Measurements from ENCODE around the gene ATG7.
A peak's percentile ranks its signal among the peaks of the same experiment; 100 is the strongest.

ATG7 gene

GRCh38 chr3:11362600-11362999 lies 90.4 kb downstream of the ATG7 start:
- no peak for DNase-seq (ENCODE audit: low spot score)

DNA sequence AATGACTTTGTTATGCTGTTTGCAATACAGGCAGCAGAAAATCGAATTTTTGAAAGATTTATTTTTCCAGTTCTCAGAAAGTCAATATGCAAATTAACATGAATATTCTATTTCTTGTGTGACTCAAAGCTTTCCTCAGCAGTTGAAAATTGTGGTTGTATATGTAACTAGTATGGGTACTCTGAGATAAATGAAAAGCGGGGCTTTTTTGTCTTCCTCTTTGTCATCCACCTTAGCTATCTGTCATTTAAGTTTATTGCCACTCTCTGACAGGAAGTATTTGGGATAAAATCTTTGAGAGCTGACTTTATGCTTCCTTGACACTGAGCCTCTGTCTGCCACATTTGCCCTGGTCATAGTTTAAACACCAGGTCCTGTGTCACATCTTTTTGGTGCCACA lies 91.5 kb downstream of the ATG7 start:
- no peak for DNase-seq (ENCODE audit: low spot score)

DNA sequence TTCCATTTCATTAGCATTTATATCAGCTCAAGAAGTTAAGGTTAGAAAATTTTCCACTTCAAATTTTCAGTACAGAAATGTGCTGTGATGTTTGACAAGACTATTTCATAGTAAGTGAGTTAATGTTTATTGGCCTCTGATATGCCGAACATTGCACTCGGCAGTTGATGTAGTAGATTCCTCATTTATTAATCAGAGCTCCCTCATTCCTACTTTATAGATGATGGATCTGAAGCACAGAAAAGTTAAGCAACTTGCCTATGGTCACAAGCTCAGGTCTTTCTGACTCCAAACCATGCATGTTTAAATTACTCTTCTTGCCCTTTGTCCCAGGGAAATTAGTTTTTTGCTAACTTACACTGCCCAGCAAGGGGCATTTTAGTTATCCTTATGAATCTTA lies 92.0 kb downstream of the ATG7 start:
- DNase-seq (ENCODE audit: low spot score), result no peak

DNA sequence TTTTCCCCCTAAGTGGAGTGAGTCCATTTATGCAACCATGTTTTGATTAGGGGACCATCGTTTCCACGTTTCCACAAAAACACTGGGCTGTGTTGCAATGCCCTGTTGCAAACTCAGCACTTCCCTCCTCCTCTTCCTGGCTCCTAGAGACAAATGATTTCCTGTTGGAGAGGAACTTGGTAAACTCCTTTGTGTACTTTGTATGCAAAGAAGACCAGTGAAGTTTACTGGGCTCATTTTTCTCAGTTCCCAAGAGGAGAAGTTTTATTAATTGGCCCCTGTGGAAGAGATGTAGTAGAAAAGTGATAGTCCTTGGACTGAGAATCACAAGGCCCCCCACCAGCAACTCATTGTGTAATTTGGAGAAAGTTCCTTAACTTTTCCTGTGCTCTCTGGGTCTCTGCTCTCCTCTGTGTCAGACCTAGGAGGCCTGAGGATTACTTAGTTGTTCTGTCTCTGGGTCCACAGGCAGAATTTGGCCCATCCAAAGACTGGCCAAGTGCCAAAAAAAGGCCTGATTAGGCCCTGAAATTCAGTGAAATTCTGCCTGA lies 95.0 kb downstream of the ATG7 start:
- DNase-seq (ENCODE audit: low spot score), result no peak

DNA sequence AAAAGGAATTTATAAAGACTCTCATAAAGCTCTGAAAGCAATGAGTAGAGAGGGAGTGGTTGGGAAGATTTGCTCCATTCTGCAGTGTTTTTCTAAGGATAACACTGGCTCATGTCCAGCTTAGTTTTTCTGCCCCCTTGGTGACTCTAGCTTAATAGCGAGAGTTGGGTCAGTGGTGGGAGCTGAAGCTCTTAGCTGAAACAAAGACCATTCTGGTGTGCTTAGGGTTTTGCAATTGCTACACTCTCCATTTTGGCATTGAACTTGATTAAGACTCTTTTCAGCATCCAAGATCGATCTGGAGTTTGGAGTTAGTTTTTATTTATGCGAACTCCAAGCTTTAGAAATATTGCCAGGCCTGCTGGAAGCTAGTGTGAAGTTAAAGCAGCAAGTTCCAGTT lies 98.0 kb downstream of the ATG7 start:
- DNase-seq (ENCODE audit: low spot score), result no peak

GRCh38 chr3:11370966-11371365 lies 98.8 kb downstream of the ATG7 start:
- DNase-seq (ENCODE audit: low spot score), result no peak

DNA sequence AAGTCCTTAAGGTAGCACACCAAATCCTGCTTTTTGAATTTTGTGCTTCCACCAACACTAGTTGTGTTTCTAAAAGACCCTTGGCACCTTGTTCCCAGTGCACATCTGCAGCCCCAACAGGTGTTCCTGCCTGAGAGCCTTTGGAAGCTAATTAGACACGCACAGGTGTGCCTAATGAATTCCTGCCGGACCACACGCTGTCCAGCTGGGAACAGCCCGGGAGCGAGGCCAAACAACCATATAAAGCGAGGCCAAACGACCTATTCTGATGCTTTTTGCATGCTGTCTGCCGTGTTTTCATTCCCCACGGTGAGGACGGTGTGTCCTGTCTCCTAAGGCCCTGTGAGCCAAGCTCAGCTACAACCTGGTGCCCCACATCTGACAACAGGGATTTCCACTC lies 99.5 kb downstream of the ATG7 start:
- DNase-seq (ENCODE audit: low spot score), result no peak

DNA sequence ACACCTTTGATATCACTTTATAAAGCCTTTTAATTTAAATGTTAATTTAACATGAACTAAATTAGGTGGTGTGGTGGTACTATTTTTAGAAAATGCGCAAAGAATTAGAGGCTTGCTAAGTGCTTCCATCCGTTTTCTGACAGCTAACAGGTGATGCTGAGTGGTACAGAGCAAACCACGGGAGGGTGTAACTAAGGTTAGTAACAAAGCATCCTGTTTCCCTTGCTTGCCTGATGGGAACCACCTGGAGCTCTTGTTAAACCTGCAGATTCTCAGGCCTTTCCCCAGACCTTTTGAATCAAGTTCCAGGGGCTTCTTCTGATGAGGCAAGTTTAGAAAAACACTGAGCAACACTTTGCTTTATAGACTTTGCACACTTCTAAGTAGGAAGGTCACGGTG lies 101.0 kb downstream of the ATG7 start:
- no peak for DNase-seq (ENCODE audit: low spot score)

DNA sequence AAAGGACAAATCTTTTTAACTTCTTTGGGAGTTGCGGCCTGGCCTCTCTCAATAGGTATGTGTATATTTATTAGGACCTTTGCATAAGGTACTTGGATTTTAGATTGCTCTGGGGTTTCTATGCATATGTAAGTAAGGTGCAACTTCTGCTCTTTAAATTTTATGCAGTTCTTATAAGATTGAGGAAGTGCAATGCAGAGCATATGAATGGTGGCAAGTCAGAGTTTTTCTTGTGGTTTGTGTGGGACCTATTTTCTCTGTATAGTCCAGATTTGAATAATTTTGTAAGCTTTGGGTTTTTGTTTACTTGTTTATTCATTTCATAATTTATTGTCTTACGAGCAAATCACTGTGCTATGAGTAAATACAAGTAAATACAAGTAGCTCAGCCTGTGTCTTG lies 101.5 kb downstream of the ATG7 start:
- DNase-seq (ENCODE audit: low spot score), result no peak

DNA sequence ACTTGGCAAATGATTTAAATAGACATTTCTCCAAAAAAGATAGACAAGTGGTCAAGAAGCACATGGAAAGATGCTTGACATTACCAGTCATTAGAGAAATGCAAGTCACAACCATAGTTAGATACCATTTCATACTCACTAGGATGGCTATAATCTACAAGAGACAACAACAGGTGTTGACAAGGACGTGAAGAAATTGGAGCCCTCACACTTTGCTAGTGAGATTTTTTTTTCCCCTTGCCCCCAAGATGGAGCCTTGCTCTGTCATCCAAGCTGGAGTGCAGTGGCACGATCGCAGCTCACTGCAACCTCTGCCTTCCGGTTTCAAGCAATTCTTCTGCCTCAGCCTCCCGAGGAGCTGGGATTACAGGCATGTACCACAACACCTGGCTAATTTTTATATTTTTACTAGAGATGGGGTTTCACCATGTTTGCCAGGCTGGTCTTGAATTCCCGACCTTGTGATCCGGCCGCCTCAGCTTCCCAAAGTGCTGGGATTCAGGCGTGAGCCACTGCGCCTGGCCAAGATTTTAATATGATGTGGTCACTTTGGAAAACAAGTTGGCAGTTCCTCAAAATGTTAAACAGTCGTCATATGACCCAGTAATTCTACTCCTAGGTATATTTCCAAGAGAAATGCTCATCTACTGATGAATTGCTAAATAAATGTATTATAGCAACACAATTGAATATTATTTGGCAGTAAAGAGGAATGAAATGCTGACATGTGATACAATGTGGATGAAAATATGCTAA lies 103.3 kb downstream of the ATG7 start:
- DNase-seq (ENCODE audit: low spot score), result no peak

- DNase-seq (ENCODE audit: low spot score), result no peak
Observed at GRCh38 chr3:11377719-11378118, 105.5 kb downstream of the ATG7 start.

- peak; percentile 23 for DNase-seq (ENCODE audit: low spot score)
Observed at GRCh38 chr3:11379238-11379823, 107.1 kb downstream of the ATG7 start.

GRCh38 chr3:11379824-11380701 lies 107.9 kb downstream of the ATG7 start:
- no peak for DNase-seq (ENCODE audit: low spot score)

DNA sequence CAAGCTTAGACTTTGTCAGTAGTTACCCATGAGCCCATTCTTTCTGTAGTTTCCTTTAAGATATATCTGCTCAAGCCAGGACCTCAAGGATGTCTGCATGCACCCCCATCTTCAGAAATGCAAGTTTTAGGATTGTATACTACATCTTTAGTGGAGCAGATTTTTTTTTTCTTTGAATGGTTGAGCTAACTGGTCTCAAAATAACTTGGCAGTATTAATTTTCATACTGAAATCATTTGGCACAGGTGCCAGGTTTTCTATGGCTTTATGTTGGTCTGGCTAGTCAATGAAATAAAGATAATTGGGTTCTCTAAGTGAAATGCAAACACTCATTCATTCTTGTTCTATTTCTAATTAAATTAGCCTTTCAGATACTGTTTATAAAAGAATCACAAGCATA lies 108.9 kb downstream of the ATG7 start:
- DNase-seq (ENCODE audit: low spot score), result no peak

- no peak for DNase-seq (ENCODE audit: low spot score)
Observed at GRCh38 chr3:11381563-11381962, 109.4 kb downstream of the ATG7 start.

DNA sequence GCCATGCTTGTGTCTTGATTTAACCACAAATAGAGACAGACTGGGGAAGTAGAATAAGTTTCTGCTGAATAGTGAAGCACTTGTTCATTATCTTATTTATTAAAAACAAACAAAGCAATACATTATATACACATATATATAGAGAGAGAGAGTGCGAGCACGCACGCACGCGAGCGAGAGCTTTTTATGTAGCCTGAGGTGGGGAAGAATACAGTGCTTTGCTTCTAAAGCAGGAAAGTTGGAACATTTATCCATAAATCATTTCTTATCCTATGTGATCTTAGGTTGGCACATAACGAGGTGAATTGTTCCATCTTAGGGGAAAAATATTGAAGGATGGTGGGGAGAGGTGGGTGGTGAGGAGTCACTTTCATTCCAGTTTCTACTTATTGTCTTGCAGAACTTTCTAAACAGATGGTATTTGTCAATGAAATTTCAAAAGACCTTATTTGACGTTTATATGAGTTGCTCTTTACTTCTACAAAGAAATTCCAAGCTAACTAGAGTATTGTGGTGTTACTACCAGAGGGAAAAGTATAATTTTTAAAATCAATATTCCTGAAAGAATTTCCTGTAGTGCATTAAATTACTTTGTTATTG lies 110.0 kb downstream of the ATG7 start:
- DNase-seq (ENCODE audit: low spot score), result no peak

DNA sequence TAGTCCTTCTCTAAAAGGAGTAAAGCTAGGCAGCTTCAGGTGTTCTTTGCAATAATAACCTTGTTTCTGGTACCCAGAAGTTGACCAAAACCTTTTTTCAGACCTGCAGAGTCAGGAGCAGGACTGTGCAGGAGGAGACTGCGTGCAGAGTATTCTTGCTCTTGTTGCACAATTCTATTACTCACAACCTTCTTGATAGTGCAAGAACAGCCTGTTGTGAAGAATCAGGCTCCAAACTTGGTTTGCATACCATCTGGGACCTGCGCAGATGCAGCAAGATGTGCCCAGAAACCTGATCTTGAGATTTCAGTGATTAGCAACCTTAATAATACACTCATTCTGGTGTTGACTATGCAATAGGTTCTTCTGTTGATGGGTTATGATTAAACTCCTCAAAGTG lies 111.9 kb downstream of the ATG7 start:
- no peak for DNase-seq (ENCODE audit: low spot score)

DNA sequence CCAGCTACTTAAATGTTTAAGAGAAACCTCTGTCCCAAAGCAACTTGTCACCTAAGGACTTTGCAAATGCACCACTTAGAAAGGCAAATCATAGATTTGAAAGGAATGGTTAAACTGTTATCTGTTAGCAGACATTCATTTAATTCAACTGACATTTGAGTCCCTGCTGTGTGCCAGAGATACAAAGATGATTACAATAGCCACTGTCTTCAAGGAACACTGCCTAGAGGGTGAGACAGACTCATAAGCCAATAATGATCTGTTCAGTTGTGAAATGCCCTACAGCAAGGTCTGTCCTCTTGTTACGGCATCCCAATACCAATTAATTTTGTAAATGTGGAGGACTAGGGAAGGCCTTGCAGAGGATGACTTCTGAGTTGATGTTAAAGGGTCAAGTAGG lies 113.1 kb downstream of the ATG7 start:
- DNase-seq (ENCODE audit: low spot score), result no peak

DNA sequence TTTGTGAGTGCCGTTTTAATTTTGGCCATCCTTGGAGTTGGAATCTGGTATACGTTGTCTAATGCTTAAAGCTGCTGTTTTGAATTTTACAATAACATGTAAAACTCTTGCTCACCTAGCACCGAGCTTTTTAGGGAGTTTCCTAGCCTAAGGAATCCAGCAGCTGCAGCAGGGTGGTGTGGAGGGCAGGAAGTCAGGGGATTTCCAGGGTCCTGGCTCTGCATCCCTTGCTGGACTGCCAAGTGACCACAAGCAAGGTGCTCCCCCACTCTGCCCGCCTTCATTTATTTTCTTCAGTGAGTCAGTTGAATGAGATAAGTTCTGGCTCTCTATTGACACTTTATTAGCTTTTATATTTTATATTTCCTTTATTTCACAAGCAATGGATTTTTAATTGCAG lies 113.7 kb downstream of the ATG7 start:
- no peak for DNase-seq (ENCODE audit: low spot score)

DNA sequence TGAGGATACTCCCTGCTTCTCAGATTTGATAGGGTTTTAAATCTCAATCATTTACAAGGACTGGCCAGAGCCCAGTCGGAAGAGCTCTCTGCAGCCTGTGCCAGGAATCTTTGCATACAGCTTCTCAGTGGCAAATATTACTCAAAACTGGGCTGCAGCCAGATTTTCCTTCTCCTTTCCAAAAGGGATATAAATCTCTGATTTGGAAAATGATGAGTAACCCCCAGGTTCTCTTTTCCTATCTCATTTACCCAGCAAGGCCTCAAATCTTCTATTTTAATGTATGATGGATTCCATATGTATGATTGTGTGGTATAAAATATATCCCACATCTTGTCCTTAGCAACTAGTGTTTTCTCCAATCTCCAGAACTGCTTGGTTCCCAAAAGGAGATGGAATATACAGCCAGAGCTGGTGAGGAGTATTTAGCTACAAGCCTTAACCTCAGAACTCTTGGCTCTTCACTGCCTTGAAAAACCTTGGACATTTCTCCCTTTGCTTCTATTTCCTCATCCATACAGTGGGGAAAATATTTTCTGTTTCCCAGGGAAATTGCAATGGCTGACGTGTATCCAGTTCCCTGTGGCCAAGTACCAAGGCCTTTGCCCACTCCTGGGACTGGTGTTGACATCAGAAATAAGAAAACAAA lies 114.4 kb downstream of the ATG7 start:
- no peak for DNase-seq (ENCODE audit: low spot score)

DNA sequence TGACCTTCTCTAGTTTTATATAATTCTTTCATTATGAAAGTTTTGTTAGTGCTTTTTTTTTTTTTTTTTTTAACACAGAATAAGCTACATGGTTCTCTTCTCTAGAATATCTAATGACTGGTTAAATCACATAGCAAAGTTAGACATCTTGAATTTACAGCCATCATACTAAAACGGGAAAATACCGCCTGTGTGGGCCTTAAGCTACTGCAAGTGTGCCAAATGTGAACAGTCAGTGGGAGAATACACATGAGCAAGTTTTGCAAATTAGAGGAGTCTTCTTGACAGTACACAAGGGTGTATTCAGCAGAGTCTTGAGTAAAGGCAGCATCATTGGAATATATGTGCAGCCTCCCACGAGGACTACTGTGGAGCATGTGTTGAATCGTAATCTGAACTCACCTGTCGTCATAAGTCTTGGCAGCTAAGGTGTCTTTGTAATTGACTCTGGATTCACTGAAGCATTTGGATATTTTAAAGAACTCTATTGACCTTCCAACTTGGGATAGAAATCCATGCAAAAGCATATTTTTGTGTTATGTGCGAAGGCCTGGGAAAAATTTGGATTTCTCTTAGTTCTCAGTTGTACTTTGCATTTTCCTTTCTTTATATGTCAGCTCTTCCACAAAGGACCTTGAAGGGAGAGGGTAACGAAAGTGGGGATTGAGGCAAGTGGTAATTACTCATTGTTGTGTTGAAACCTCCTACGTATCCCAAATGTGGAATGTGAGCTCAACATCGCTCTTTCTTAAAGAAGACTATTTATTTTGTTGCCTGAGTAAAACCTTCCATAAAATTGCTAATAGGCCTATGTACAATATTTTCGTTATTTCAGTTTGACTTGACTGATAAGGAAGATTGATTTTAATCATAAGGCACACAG lies 117.4 kb downstream of the ATG7 start:
- DNase-seq (ENCODE audit: low spot score), result no peak

Measured in HuH-7.5 (cell line).